Osteoblast (primary cell): ENCODE measurements around the gene ICAM4. TPM values are rescaled to one million over a fixed set of nuclear protein-coding genes. Genes with fewer than 3 reads are reported as not detected.
A peak's percentile ranks its signal among the peaks of the same experiment; 100 is the strongest.

Source experiments
- DNase-seq: peaks from one replicate; pipeline ENCODE4 v3.0.0; 2011; ENCODE audit warnings: low spot score, mixed read lengths; ENCODE audit not compliant: insufficient read length; ENCODE audit errors: missing footprints
- H2AFZ ChIP-seq: 2 replicates; pipeline ENCODE4 v1.6.0; 2011; ENCODE audit warnings: mild to moderate bottlenecking, low read length
- H3K27ac ChIP-seq: 2 replicates; pipeline ENCODE4 v1.5.1; 2011; ENCODE audit warnings: mild to moderate bottlenecking, low read depth, low read length, moderate library complexity
- H3K27me3 ChIP-seq: 2 replicates; pipeline ENCODE4 v1.6.0; 2012; ENCODE audit warnings: mild to moderate bottlenecking, control low read depth, inconsistent platforms, low read length, moderate library complexity; ENCODE audit not compliant: insufficient read depth
- H3K36me3 ChIP-seq: 2 replicates; pipeline ENCODE4 v1.5.1; 2011; ENCODE audit warnings: mild to moderate bottlenecking, low read length, control low read depth, moderate library complexity; ENCODE audit not compliant: insufficient read depth
- H3K4me1 ChIP-seq: 2 replicates; pipeline ENCODE4 v1.5.1; 2011; ENCODE audit warnings: mild to moderate bottlenecking, low read length, control low read depth, moderate library complexity; ENCODE audit not compliant: insufficient read depth
- H3K4me2 ChIP-seq: 2 replicates; pipeline ENCODE4 v1.6.0; 2011; ENCODE audit warnings: mild to moderate bottlenecking, low read length; ENCODE audit not compliant: insufficient read depth
- H3K4me3 ChIP-seq: fragments of 200-600 bp; sonication (generic); 3 replicates; pipeline ENCODE4 v1.5.1; 2012; ENCODE audit warnings: mild to moderate bottlenecking, low read length, inconsistent platforms; ENCODE audit not compliant: insufficient read depth
- H3K79me2 ChIP-seq: 2 replicates; pipeline ENCODE4 v1.6.0; 2012; ENCODE audit warnings: mild to moderate bottlenecking, low read length, control low read depth, inconsistent platforms; ENCODE audit not compliant: insufficient read depth
- H3K9me3 ChIP-seq: 2 replicates; pipeline ENCODE4 v1.5.1; 2011; ENCODE audit warnings: low read depth, low read length, control low read depth
- H4K20me1 ChIP-seq: 2 replicates; pipeline ENCODE4 v1.6.0; 2012; ENCODE audit warnings: mild to moderate bottlenecking, low read length, control low read depth; ENCODE audit not compliant: insufficient read depth
- total RNA-seq: library from RNA; depleted of rRNA; stranded (reverse); fragments of >200 nt; gene quantifications from 2 replicates; pipeline ENCODE4 v1.2.3, GENCODE V29; 2012
- TF ChIP-seq, protein P1 (sequence below): IDR thresholded peaks from 2 replicates; pipeline ENCODE4 v1.5.1; 2011; ENCODE audit warnings: mild to moderate bottlenecking, low read depth, low read length, moderate library complexity; ENCODE audit errors: extremely low read depth

The ICAM4 gene
- total RNA-seq, 1 donor = under 0.01 TPM

- TF ChIP-seq, protein P1, sequence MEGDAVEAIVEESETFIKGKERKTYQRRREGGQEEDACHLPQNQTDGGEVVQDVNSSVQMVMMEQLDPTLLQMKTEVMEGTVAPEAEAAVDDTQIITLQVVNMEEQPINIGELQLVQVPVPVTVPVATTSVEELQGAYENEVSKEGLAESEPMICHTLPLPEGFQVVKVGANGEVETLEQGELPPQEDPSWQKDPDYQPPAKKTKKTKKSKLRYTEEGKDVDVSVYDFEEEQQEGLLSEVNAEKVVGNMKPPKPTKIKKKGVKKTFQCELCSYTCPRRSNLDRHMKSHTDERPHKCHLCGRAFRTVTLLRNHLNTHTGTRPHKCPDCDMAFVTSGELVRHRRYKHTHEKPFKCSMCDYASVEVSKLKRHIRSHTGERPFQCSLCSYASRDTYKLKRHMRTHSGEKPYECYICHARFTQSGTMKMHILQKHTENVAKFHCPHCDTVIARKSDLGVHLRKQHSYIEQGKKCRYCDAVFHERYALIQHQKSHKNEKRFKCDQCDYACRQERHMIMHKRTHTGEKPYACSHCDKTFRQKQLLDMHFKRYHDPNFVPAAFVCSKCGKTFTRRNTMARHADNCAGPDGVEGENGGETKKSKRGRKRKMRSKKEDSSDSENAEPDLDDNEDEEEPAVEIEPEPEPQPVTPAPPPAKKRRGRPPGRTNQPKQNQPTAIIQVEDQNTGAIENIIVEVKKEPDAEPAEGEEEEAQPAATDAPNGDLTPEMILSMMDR = no peak
- DNase-seq = no peak
- peak overlapping the region; percentile 82 for H3K4me3 ChIP-seq
- H2AFZ ChIP-seq = peak overlapping the region; percentile 91
- H3K27me3 ChIP-seq = no peaks in the 10 kb centered on the region
- no peaks in the 10 kb centered on the region for H4K20me1 ChIP-seq
- H3K9me3 ChIP-seq = no peaks in the 10 kb centered on the region
- H3K4me1 ChIP-seq = peaks cover 5% of the 10 kb centered on the region
- H3K4me2 ChIP-seq = peak overlapping the region; percentile 93
- H3K79me2 ChIP-seq = peaks cover 21% of the 10 kb centered on the region
- peaks cover 25% of the 10 kb centered on the region for H3K36me3 ChIP-seq
- peak overlapping the region; percentile 47 for H3K27ac ChIP-seq
These were observed 34.0 kb upstream of the ICAM4 start for GRCh38 chr19:10252707-10253106.

DNA sequence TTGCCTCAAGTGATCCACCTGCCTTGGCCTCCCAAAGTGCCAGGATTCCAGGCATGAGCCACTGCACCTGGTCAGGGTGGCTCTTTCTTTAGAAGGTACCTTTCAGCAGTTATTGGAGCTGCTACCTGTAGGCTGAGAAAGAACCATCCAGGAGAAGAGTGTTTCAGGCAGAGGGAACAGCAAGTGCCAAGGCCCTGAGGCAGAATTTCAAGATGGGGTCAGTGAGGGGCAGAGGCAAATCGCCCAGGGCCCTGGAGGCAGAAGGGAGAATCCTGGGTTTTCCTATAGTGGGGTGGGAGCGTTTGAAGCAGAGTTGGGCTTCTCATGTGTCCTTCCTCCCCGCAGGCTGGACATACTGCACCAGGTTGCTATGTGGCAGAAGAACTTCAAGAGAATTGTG, 32.5 kb upstream of the ICAM4 start:
- Histone ChIP-seq H3K4me3 (no peak overlapping the region), H2AFZ (no peak overlapping the region), H3K79me2 (peaks cover 21% of the 10 kb centered on the region), H3K4me1 (peaks cover 5% of the 10 kb centered on the region), H3K27me3 (no peaks in the 10 kb centered on the region), H3K36me3 (peaks cover 33% of the 10 kb centered on the region), H4K20me1 (no peaks in the 10 kb centered on the region), H3K9me3 (no peaks in the 10 kb centered on the region), H3K27ac (no peak overlapping the region), H3K4me2 (no peak overlapping the region)
- DNase-seq = no peak
- TF ChIP-seq, protein P1 = no peak

GRCh38 chr19:10255358-10255757, 31.4 kb upstream of the ICAM4 start:
- Histone ChIP-seq H3K79me2 (peaks cover 21% of the 10 kb centered on the region), H3K4me1 (peaks cover 5% of the 10 kb centered on the region), H2AFZ (no peak overlapping the region), H3K27me3 (no peaks in the 10 kb centered on the region), H4K20me1 (no peaks in the 10 kb centered on the region), H3K27ac (no peak overlapping the region), H3K36me3 (peaks cover 38% of the 10 kb centered on the region), H3K4me2 (no peak overlapping the region), H3K4me3 (no peak overlapping the region), H3K9me3 (no peaks in the 10 kb centered on the region)
- no peak for DNase-seq
- TF ChIP-seq, protein P1 = no peak

DNA sequence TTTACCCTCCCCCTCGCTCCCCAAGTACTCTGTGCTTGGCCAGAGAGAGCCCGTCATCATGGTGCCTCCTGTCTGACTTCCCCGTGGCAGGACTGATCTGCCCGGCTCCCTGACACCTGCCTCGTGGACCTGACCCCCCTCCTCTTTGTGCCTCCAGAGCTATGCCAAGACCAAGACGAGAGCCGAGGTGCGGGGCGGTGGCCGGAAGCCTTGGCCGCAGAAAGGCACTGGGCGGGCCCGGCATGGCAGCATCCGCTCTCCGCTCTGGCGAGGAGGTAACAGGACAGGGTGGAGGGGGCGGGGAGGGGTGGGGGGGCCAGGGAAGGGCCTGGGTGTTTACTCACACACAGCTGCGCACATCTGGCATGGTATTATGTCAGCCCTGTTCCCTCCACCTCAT, 30.2 kb upstream of the ICAM4 start:
- DNase-seq = peak; percentile 23
- H3K79me2 ChIP-seq = peaks cover 21% of the 10 kb centered on the region
- no peaks in the 10 kb centered on the region for H4K20me1 ChIP-seq
- H3K9me3 ChIP-seq = no peaks in the 10 kb centered on the region
- H3K4me2 ChIP-seq = no peak overlapping the region
- TF ChIP-seq, protein P1 = no peak
- H3K27me3 ChIP-seq = no peaks in the 10 kb centered on the region
- peaks cover 38% of the 10 kb centered on the region for H3K36me3 ChIP-seq
- no peak overlapping the region for H3K27ac ChIP-seq
- no peak overlapping the region for H3K4me3 ChIP-seq
- no peak overlapping the region for H2AFZ ChIP-seq
- peaks cover 5% of the 10 kb centered on the region for H3K4me1 ChIP-seq
